ENCODE measurements around the gene NCAPD3. TPM values are rescaled to one million over a fixed set of nuclear protein-coding genes. Genes with fewer than 3 reads are reported as not detected.

Gene NCAPD3
- total and polyA plus RNA-seq, 2 donors = 7.2 to 24.4 TPM

- WGBS = 98% methylated on average over 9 of the region's 9 CpGs
- no peak for DNase-seq (ENCODE audit: low read depth in 6 of 9, low spot score in 9 of 9)
- Histone ChIP-seq H3K9me3 (ENCODE audit: control insufficient read depth in 2 of 2, insufficient read depth in 1 of 2, low read length in 1 of 2) (no peaks in the 10 kb centered on the region), H3K27me3 (ENCODE audit: control insufficient read depth in 2 of 2, insufficient read depth in 1 of 2, low read length in 1 of 2) (no peaks in the 10 kb centered on the region), H3K36me3 (ENCODE audit: control insufficient read depth in 2 of 2, insufficient read depth in 2 of 2, low read length in 1 of 2) (peaks cover 72 to 74% of the 10 kb centered on the region in 2 donors), H3K27ac (ENCODE audit: low read depth in 1 of 2, low read length in 1 of 2) (no peak overlapping the region), H3K4me3 (ENCODE audit: low read length in 2 of 2) (no peak overlapping the region), H3K4me1 (ENCODE audit: control insufficient read depth in 2 of 2, insufficient read depth in 2 of 2, low read length in 2 of 2) (no peaks in the 10 kb centered on the region)
Measured at GRCh38 chr11:134152696-134153095, 71.1 kb downstream of the NCAPD3 start.

- DNase-seq (ENCODE audit: low read depth in 6 of 9, low spot score in 9 of 9) = no peak
- 96% methylated on average over 10 of the region's 10 CpGs for WGBS
- H3K27ac ChIP-seq (ENCODE audit: low read depth in 1 of 2, low read length in 1 of 2) = no peak overlapping the region
- H3K27me3 ChIP-seq (ENCODE audit: control insufficient read depth in 2 of 2, insufficient read depth in 1 of 2, low read length in 1 of 2) = no peaks in the 10 kb centered on the region
- H3K9me3 ChIP-seq (ENCODE audit: control insufficient read depth in 2 of 2, insufficient read depth in 1 of 2, low read length in 1 of 2) = no peaks in the 10 kb centered on the region
- H3K36me3 ChIP-seq (ENCODE audit: control insufficient read depth in 2 of 2, insufficient read depth in 2 of 2, low read length in 1 of 2) = peaks cover 65 to 66% of the 10 kb centered on the region in 2 donors
- H3K4me1 ChIP-seq (ENCODE audit: control insufficient read depth in 2 of 2, insufficient read depth in 2 of 2, low read length in 2 of 2) = no peaks in the 10 kb centered on the region
- H3K4me3 ChIP-seq (ENCODE audit: low read length in 2 of 2) = no peak overlapping the region
Measured at GRCh38 chr11:134151083-134151747, 72.6 kb downstream of the NCAPD3 start.

GRCh38 chr11:134150195-134150903 is 73.4 kb downstream of the NCAPD3 start:
- Histone ChIP-seq H3K36me3 (ENCODE audit: control insufficient read depth in 2 of 2, insufficient read depth in 2 of 2, low read length in 1 of 2) (peaks cover 64 to 66% of the 10 kb centered on the region in 2 donors), H3K4me1 (ENCODE audit: control insufficient read depth in 2 of 2, insufficient read depth in 2 of 2, low read length in 2 of 2) (no peaks in the 10 kb centered on the region), H3K4me3 (ENCODE audit: low read length in 2 of 2) (no peak overlapping the region), H3K27me3 (ENCODE audit: control insufficient read depth in 2 of 2, insufficient read depth in 1 of 2, low read length in 1 of 2) (no peaks in the 10 kb centered on the region), H3K27ac (ENCODE audit: low read depth in 1 of 2, low read length in 1 of 2) (no peak overlapping the region), H3K9me3 (ENCODE audit: control insufficient read depth in 2 of 2, insufficient read depth in 1 of 2, low read length in 1 of 2) (no peaks in the 10 kb centered on the region)
- DNase-seq (ENCODE audit: low read depth in 6 of 9, low spot score in 9 of 9) = no peak
- 94% methylated on average over 12 of the region's 12 CpGs for WGBS

GRCh38 chr11:134149371-134149770 is 74.4 kb downstream of the NCAPD3 start:
- Histone ChIP-seq H3K27ac (ENCODE audit: low read depth in 1 of 2, low read length in 1 of 2) (no peak overlapping the region), H3K36me3 (ENCODE audit: control insufficient read depth in 2 of 2, insufficient read depth in 2 of 2, low read length in 1 of 2) (peaks cover 69 to 70% of the 10 kb centered on the region in 2 donors), H3K9me3 (ENCODE audit: control insufficient read depth in 2 of 2, insufficient read depth in 1 of 2, low read length in 1 of 2) (no peaks in the 10 kb centered on the region), H3K27me3 (ENCODE audit: control insufficient read depth in 2 of 2, insufficient read depth in 1 of 2, low read length in 1 of 2) (no peaks in the 10 kb centered on the region), H3K4me1 (ENCODE audit: control insufficient read depth in 2 of 2, insufficient read depth in 2 of 2, low read length in 2 of 2) (no peaks in the 10 kb centered on the region), H3K4me3 (ENCODE audit: low read length in 2 of 2) (no peak overlapping the region)
- WGBS = 98% methylated on average over 16 of the region's 16 CpGs
- no peak for DNase-seq (ENCODE audit: low read depth in 6 of 9, low spot score in 9 of 9)

DNA sequence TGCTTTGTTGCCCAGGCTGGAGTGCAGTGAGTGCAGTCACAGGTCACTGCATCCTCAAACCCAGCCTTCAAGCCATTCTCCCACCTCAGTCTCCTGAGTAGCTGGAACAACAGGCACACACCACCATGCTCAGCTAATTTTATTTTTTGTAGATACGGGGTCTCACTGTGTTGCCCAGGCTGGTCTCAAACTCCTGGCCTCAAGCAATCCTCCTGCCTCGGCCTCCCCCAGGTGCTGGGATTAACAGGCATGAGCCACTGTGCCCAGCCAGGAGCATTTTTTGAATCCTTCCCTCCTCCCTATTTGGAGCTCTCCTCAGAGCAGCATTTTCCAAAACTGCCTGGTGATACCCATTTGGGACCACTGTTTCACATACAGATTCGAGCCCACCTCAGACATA is 77.2 kb downstream of the NCAPD3 start:
- no peak for DNase-seq (ENCODE audit: low read depth in 6 of 9, low spot score in 9 of 9)
- Histone ChIP-seq H3K4me3 (ENCODE audit: low read length in 2 of 2) (no peak overlapping the region), H3K9me3 (ENCODE audit: control insufficient read depth in 2 of 2, insufficient read depth in 1 of 2, low read length in 1 of 2) (no peaks in the 10 kb centered on the region), H3K4me1 (ENCODE audit: control insufficient read depth in 2 of 2, insufficient read depth in 2 of 2, low read length in 2 of 2) (no peaks in the 10 kb centered on the region), H3K36me3 (ENCODE audit: control insufficient read depth in 2 of 2, insufficient read depth in 2 of 2, low read length in 1 of 2) (peaks cover 48 to 50% of the 10 kb centered on the region in 2 donors), H3K27ac (ENCODE audit: low read depth in 1 of 2, low read length in 1 of 2) (no peak overlapping the region), H3K27me3 (ENCODE audit: control insufficient read depth in 2 of 2, insufficient read depth in 1 of 2, low read length in 1 of 2) (no peaks in the 10 kb centered on the region)
- WGBS = 96% methylated on average over 3 of the region's 3 CpGs

DNA sequence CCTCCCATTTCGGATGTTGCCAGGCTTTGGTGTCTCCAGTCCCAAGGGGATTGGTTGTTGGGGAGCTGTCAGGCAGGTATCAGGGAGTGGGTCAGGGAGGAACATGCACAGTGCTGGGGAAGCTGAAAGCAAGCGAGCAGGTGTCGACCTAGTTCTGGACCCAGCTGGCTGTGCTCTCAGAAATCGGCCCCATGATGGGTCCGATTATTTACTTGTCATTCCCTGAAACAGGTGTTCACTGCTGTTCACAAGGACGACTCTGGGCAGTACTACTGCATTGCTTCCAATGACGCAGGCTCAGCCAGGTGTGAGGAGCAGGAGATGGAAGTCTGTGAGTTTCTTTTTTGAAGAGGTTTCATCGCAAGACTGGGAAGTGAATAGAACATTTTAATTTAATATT is 78.1 kb downstream of the NCAPD3 start:
- WGBS = 95% methylated on average over 8 of the region's 8 CpGs
- DNase-seq (ENCODE audit: low read depth in 6 of 9, low spot score in 9 of 9) = peak in 1 of 9 donors; percentile 9
- Histone ChIP-seq H3K27ac (ENCODE audit: low read depth in 1 of 2, low read length in 1 of 2) (no peak overlapping the region), H3K9me3 (ENCODE audit: control insufficient read depth in 2 of 2, insufficient read depth in 1 of 2, low read length in 1 of 2) (no peaks in the 10 kb centered on the region), H3K36me3 (ENCODE audit: control insufficient read depth in 2 of 2, insufficient read depth in 2 of 2, low read length in 1 of 2) (peaks cover 41 to 50% of the 10 kb centered on the region in 2 donors), H3K4me1 (ENCODE audit: control insufficient read depth in 2 of 2, insufficient read depth in 2 of 2, low read length in 2 of 2) (no peaks in the 10 kb centered on the region), H3K27me3 (ENCODE audit: control insufficient read depth in 2 of 2, insufficient read depth in 1 of 2, low read length in 1 of 2) (no peaks in the 10 kb centered on the region), H3K4me3 (ENCODE audit: low read length in 2 of 2) (no peak overlapping the region)

- WGBS = 98% methylated on average over 5 of the region's 5 CpGs
- Histone ChIP-seq H3K27me3 (ENCODE audit: control insufficient read depth in 2 of 2, insufficient read depth in 1 of 2, low read length in 1 of 2) (no peaks in the 10 kb centered on the region), H3K36me3 (ENCODE audit: control insufficient read depth in 2 of 2, insufficient read depth in 2 of 2, low read length in 1 of 2) (peaks cover 35 to 44% of the 10 kb centered on the region in 2 donors), H3K27ac (ENCODE audit: low read depth in 1 of 2, low read length in 1 of 2) (no peak overlapping the region), H3K9me3 (ENCODE audit: control insufficient read depth in 2 of 2, insufficient read depth in 1 of 2, low read length in 1 of 2) (no peaks in the 10 kb centered on the region), H3K4me1 (ENCODE audit: control insufficient read depth in 2 of 2, insufficient read depth in 2 of 2, low read length in 2 of 2) (no peaks in the 10 kb centered on the region), H3K4me3 (ENCODE audit: low read length in 2 of 2) (no peak overlapping the region)
- no peak for DNase-seq (ENCODE audit: low read depth in 6 of 9, low spot score in 9 of 9)
Measured at GRCh38 chr11:134144744-134145143, 79.0 kb downstream of the NCAPD3 start.

- Histone ChIP-seq H3K4me3 (ENCODE audit: low read length in 2 of 2) (no peak overlapping the region), H3K4me1 (ENCODE audit: control insufficient read depth in 2 of 2, insufficient read depth in 2 of 2, low read length in 2 of 2) (no peaks in the 10 kb centered on the region), H3K36me3 (ENCODE audit: control insufficient read depth in 2 of 2, insufficient read depth in 2 of 2, low read length in 1 of 2) (peaks cover 26 to 34% of the 10 kb centered on the region in 2 donors), H3K27ac (ENCODE audit: low read depth in 1 of 2, low read length in 1 of 2) (no peak overlapping the region), H3K27me3 (ENCODE audit: control insufficient read depth in 2 of 2, insufficient read depth in 1 of 2, low read length in 1 of 2) (no peaks in the 10 kb centered on the region), H3K9me3 (ENCODE audit: control insufficient read depth in 2 of 2, insufficient read depth in 1 of 2, low read length in 1 of 2) (no peaks in the 10 kb centered on the region)
- DNase-seq (ENCODE audit: low read depth in 6 of 9, low spot score in 9 of 9) = no peak
- WGBS = 93% methylated on average over 3 of the region's 3 CpGs
Measured at GRCh38 chr11:134143801-134144200, 80.0 kb downstream of the NCAPD3 start.

DNA sequence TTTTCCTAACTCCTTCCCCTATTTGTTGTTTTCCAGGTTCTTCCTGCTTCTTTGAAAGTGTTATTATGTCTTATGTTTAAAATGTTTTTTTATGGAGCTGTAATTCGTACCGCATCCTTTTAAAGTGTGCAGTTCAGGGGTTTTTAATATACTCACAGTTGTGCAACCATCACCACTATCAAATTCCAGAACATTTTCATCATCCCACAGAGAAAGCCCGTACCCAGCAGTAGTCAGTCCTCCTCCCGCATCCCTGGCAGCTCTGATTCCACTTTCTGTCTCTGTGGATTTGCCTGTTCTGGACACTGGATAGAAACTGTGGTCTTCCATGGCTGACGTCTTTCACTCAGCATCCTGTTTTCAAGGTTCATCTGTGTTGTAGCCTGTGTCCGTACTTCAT is 81.2 kb downstream of the NCAPD3 start:
- 88% methylated on average over 6 of the region's 6 CpGs for WGBS
- Histone ChIP-seq H3K36me3 (ENCODE audit: control insufficient read depth in 2 of 2, insufficient read depth in 2 of 2, low read length in 1 of 2) (peaks cover 21 to 26% of the 10 kb centered on the region in 2 donors), H3K27me3 (ENCODE audit: control insufficient read depth in 2 of 2, insufficient read depth in 1 of 2, low read length in 1 of 2) (no peaks in the 10 kb centered on the region), H3K9me3 (ENCODE audit: control insufficient read depth in 2 of 2, insufficient read depth in 1 of 2, low read length in 1 of 2) (no peaks in the 10 kb centered on the region), H3K4me1 (ENCODE audit: control insufficient read depth in 2 of 2, insufficient read depth in 2 of 2, low read length in 2 of 2) (no peaks in the 10 kb centered on the region), H3K4me3 (ENCODE audit: low read length in 2 of 2) (no peak overlapping the region), H3K27ac (ENCODE audit: low read depth in 1 of 2, low read length in 1 of 2) (no peak overlapping the region)
- DNase-seq (ENCODE audit: low read depth in 6 of 9, low spot score in 9 of 9) = no peak
